Testis (tissue), 5 donors: ENCODE data around the gene HMSD. TPM values are rescaled to one million over a fixed set of nuclear protein-coding genes. Genes with fewer than 3 reads are reported as not detected.
A peak's percentile ranks its signal among the peaks of the same experiment; 100 is the strongest.

ENCODE experiments used
- DNase-seq: peaks from one replicate; pipeline ENCODE4 v3.0.0-alpha.2; 2019
- H3K27ac ChIP-seq, 2 donors: fragments of 200-600 bp; sonication (generic); one replicate each; pipeline ENCODE4 v1.5.1; 2019
- H3K27me3 ChIP-seq: fragments of 200-600 bp; sonication (generic); one replicate; pipeline ENCODE4 v1.5.1; 2019
- H3K36me3 ChIP-seq: fragments of 200-600 bp; sonication (generic); one replicate; pipeline ENCODE4 v1.5.1; 2017; ENCODE audit warnings: low read depth; ENCODE audit errors: missing control alignments
- H3K4me1 ChIP-seq: fragments of 200-600 bp; sonication (generic); one replicate; pipeline ENCODE4 v1.5.1; 2019
- H3K4me3 ChIP-seq, 2 donors: fragments of 200-600 bp; sonication (generic); one replicate each; pipeline ENCODE4 v1.5.1; 2017 to 2019
- H3K9me3 ChIP-seq: fragments of 200-600 bp; sonication (generic); one replicate; pipeline ENCODE4 v1.5.1; 2017
- POLR2A ChIP-seq: fragments of 450-650 bp; IDR thresholded peaks from one replicate; pipeline ENCODE4 v1.6.1; 2017; ENCODE audit warnings: antibody characterized with exemption, mild to moderate bottlenecking, moderate library complexity
- WGBS, 2 donors: methylation state at CpG; one replicate each; pipeline ENCODE4 v1.1.5; 2018; 5-methylcytosine and 5-hydroxymethylcytosine counted together
- intact Hi-C: fragments of 100-400 bp; cut with DNase I; formaldehyde crosslinking; loops from one replicate; pipeline ENCODE4 v1.15.1; 2023; ENCODE audit warnings: low total_unique reads
- long read RNA-seq, 2 donors: transcript quantifications; one replicate each; lab custom pipeline, GENCODE V29; 2026
- polyA plus RNA-seq: library from polyadenylated mRNA; stranded (reverse); fragments of 350-450 nt; fragmentation: Illumina TruSeq; extraction: RNeasy Lipid Tissue Mini Kit (QIAGEN cat#74804); gene quantifications from one replicate; pipeline ENCODE4 v1.2.3, GENCODE V29; 2014; ENCODE audit warnings: low read depth, low replicate concordance; ENCODE audit not compliant: insufficient read depth
- total RNA-seq, 2 donors: library from RNA; depleted of rRNA; stranded (reverse); fragments of >200 nt; gene quantifications; one replicate each; pipeline ENCODE4 v1.2.3, GENCODE V29; 2016
- TF ChIP-seq, protein P1 (sequence below), 3 experiments: fragments of 450-650 bp in 2 of 3; fragments of 200-600 bp in 1 of 3; sonication (generic) in 1 of 3; IDR thresholded peaks; one replicate each; pipeline ENCODE4 v1.5.1; 2016 to 2019; ENCODE audit warnings: antibody characterized with exemption in 3 of 3, mild to moderate bottlenecking in 2 of 3, moderate library complexity in 1 of 3

The HMSD gene, protein sequence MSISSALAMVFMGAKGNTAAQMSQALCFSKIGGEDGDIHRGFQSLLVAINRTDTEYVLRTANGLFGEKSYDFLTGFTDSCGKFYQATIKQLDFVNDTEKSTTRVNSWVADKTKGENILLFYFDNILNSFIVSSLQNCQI
- total RNA-seq, result under 1 TPM; 0.19 to 0.39 TPM
- polyA plus RNA-seq, result 0.53 TPM
- long read RNA-seq, donor 1, result 0 reads
- long read RNA-seq, donor 2, result 0 reads

DNA sequence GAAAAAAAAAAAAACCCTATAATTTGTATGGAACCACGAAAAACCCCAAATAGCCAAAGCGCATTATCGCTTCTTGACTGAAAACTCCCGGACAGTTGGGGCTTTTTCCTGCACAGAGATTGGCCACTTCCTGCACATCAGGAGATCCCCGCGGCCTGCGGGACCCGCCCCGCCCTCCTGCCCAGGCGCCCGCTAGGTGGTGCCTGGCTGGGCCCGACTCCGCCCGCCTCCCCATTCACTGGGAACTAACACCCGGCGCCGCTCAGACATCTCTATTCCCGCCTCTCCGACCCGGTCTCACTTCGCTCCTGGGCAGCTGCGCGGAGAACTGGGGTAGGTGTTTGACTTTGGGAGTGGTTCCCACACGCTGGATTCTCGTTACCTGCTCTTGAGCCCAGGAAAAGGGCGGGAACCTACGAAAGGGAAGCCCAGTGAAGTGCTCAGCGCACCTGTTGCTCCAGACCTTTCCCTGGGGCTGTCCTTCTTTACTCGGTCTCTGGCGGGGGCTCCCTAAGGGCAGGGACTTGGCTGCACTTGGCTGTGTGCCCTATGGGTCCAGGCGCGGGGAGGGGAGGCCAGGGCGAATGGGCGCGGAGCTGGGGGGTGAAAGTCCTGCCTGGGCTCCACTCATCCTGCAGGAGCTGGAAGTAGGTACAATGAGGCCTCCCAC, at the start of gene HMSD:
Gene HMSD, plus strand, starts transcription at position 234 of the 670 bp plus-strand sequence. CDS start 4,155 bp downstream, outside the sequence.
- intact Hi-C loops, result no loop called here
- TF ChIP-seq, protein P1, sequence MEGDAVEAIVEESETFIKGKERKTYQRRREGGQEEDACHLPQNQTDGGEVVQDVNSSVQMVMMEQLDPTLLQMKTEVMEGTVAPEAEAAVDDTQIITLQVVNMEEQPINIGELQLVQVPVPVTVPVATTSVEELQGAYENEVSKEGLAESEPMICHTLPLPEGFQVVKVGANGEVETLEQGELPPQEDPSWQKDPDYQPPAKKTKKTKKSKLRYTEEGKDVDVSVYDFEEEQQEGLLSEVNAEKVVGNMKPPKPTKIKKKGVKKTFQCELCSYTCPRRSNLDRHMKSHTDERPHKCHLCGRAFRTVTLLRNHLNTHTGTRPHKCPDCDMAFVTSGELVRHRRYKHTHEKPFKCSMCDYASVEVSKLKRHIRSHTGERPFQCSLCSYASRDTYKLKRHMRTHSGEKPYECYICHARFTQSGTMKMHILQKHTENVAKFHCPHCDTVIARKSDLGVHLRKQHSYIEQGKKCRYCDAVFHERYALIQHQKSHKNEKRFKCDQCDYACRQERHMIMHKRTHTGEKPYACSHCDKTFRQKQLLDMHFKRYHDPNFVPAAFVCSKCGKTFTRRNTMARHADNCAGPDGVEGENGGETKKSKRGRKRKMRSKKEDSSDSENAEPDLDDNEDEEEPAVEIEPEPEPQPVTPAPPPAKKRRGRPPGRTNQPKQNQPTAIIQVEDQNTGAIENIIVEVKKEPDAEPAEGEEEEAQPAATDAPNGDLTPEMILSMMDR (IDR thresholded peaks at IDR 0.05), result peak in 1 of 3 experiments; percentile 14
- no peak for TF ChIP-seq POLR2A
- peak within 1 kb of the TSS; percentile 38 to 41 for H3K4me3 ChIP-seq
- peak; percentile 63 for DNase-seq
- no peaks in the 10 kb centered on the region for H3K27me3 ChIP-seq
- no peak within 1 kb of the TSS for H3K27ac ChIP-seq
- H3K9me3 ChIP-seq, result no peaks in the 10 kb centered on the region
- no peaks in the 10 kb centered on the region for H3K36me3 ChIP-seq
- WGBS, 2 donors, result 9 to 15% methylated on average over 24 to 35 of the region's 35 CpGs
- no peaks in the 10 kb centered on the region for H3K4me1 ChIP-seq

DNA sequence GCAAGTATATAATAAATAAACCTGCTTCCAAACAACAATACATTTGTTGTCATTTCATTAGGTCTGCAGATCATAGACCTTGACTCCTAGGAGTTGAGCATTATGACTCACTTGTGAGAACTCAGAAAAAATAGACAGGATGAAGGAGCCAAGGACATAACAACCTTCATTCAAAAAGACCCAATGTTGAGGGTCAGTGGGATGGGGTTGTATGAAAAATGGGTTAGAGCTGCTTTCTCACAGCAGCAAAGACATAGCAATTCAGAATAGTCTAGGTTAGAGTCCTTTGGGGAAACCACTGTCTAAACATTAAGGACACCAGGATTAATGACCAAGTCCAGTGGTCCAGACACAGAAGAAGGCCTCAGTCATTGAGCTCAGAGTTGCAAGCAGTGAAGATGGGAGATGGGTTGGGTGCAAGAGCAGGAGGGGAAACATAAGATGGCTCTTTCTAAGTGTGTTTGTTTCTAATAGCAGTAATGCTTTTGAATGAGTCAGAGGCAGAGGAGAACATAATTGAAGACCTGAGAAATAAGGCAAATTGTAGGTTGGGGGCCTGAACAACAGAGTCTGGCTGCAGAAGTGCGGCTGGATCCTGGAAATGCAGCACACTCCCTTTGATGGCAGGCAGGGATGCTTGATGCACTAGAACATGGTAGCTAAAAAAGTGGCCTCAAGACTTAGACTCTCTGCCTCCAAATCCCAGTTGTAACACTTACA, 45.1 kb upstream of the HMSD start:
- H3K9me3 ChIP-seq, result no peaks in the 10 kb centered on the region
- WGBS, 2 donors, result 91 to 94% methylated on average over 1 of the region's 1 CpG
- DNase-seq, result no peak
- H3K27ac ChIP-seq, result no peak overlapping the region
- no peaks in the 10 kb centered on the region for H3K36me3 ChIP-seq
- TF ChIP-seq, protein P1 (IDR thresholded peaks at IDR 0.05), result no peak
- no peak for TF ChIP-seq POLR2A
- H3K27me3 ChIP-seq, result no peaks in the 10 kb centered on the region
- intact Hi-C loops, result no loop called here
- H3K4me1 ChIP-seq, result no peaks in the 10 kb centered on the region
- no peak overlapping the region for H3K4me3 ChIP-seq

DNA sequence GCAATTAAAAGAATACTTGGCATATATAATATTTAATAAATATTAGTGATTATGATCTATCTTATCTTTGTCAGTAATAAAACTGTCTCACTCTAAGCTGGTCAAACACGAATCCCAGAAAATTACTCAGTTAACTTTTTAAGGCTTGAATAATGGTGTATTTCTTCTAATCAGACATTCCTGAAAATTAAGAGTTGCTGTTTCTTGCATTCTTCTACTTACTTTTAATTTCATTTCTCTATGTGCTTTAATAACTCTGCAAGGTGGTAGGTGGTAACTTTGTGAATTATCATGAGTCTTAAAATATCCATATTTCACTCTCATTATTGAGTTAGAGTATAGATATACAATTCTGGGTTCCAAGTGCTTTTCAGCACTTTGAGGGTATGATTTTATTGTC, 44.4 kb upstream of the HMSD start:
- no peaks in the 10 kb centered on the region for H3K36me3 ChIP-seq
- H3K4me3 ChIP-seq, result no peak overlapping the region
- H3K27me3 ChIP-seq, result no peaks in the 10 kb centered on the region
- 52 to 61% methylated on average over 1 of the region's 1 CpG for WGBS, 2 donors
- no peaks in the 10 kb centered on the region for H3K9me3 ChIP-seq
- H3K4me1 ChIP-seq, result no peaks in the 10 kb centered on the region
- no peak for DNase-seq
- intact Hi-C loops, result no loop called here
- TF ChIP-seq, protein P1 (IDR thresholded peaks at IDR 0.05), result no peak
- no peak for TF ChIP-seq POLR2A
- H3K27ac ChIP-seq, result no peak overlapping the region

DNA sequence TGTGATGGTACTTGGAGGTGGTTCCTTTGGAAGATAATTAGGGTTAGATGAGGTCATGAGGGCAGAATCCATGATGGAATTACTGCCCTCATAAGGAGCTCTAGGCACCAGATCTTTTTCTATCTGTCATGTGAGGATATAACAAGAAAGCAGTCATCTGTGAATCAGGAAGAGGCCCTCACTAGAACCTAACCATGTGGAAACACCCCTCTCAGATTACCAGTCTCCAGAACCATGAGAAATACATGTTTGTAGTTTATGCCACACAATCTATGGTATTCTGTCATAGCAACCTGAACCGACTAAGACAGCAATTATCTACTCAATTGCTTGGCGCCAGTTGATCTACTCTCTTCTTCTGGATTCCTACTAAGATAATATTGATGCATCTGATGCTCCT, 43.7 kb upstream of the HMSD start:
- no peak overlapping the region for H3K4me3 ChIP-seq

More for the DNA sequence above, 43.7 kb upstream of the HMSD start:
- no peak overlapping the region for H3K27ac ChIP-seq
- TF ChIP-seq POLR2A, result no peak
- TF ChIP-seq, protein P1 (IDR thresholded peaks at IDR 0.05), result no peak
- H3K27me3 ChIP-seq, result no peaks in the 10 kb centered on the region
- DNase-seq, result no peak
- 91 to 94% methylated on average over 2 of the region's 2 CpGs for WGBS, 2 donors
- no peaks in the 10 kb centered on the region for H3K9me3 ChIP-seq
- H3K36me3 ChIP-seq, result no peaks in the 10 kb centered on the region
- intact Hi-C loops, result no loop called here
- no peaks in the 10 kb centered on the region for H3K4me1 ChIP-seq
